GM18951 (cell line): Measurements from ENCODE around the gene TTLL4.
A peak's percentile ranks its signal among the peaks of the same experiment; 100 is the strongest.
"Not testable (repeated sequence)": the region's sequence is repeated elsewhere in the genome, so short reads cannot be mapped to it uniquely, and the experiment has no call there.

ENCODE experiments used
- POLR2A ChIP-seq: IDR thresholded peaks from 4 replicates; pipeline ENCODE4 v1.6.1; 2011; ENCODE audit warnings: mild to moderate bottlenecking; ENCODE audit not compliant: insufficient read length, insufficient read depth; ENCODE audit errors: extremely low read depth
- in situ Hi-C: fragments of 300-500 bp; cut with MboI; formaldehyde crosslinking; loops from one replicate; pipeline ENCODE4 v1.12.0; 2022; ENCODE audit warnings: low sequenced_read_pairs, mixed read lengths, inconsistent platforms; ENCODE audit not compliant: unreplicated experiment

TTLL4 gene

GRCh38 chr2:218710687-218711549, at the start of gene TTLL4:
Gene TTLL4, plus strand, starts transcription at chr2:218710835. Its CDS starts 26,842 bp downstream, at chr2:218737677.
- in situ Hi-C loops = no loop called here
- peak; percentile 82 for TF ChIP-seq POLR2A

- in situ Hi-C loops = no loop called here
- TF ChIP-seq POLR2A = no peak
Observed at GRCh38 chr2:218662377-218662776, 48.3 kb upstream of the TTLL4 start.

- TF ChIP-seq POLR2A = no peak
- in situ Hi-C loops = no loop called here
Observed at GRCh38 chr2:218662827-218663226, 47.8 kb upstream of the TTLL4 start.

- in situ Hi-C loops = no loop called here
- no peak for TF ChIP-seq POLR2A
Observed at GRCh38 chr2:218663901-218664300, 46.7 kb upstream of the TTLL4 start.

- no peak for TF ChIP-seq POLR2A
- in situ Hi-C loops = no loop called here
Observed at GRCh38 chr2:218664653-218665052, 46.0 kb upstream of the TTLL4 start.

- no peak for TF ChIP-seq POLR2A
- in situ Hi-C loops = no loop called here
Observed at GRCh38 chr2:218671097-218671653, 39.5 kb upstream of the TTLL4 start.

- in situ Hi-C loops = no loop called here
- peak; percentile 84 for TF ChIP-seq POLR2A
Observed at GRCh38 chr2:218671654-218672566, 38.7 kb upstream of the TTLL4 start, which contains the start of the genes RNF25 and STK36. Gene RNF25, minus strand, starts transcription at chr2:218672002. Its CDS starts 32 bp downstream, at chr2:218671970. Gene STK36, plus strand, starts transcription at chr2:218672086. Its CDS starts 744 bp downstream, at chr2:218672830.

- in situ Hi-C loops = no loop called here
- TF ChIP-seq POLR2A = no peak
Observed at GRCh38 chr2:218679119-218679518, 31.5 kb upstream of the TTLL4 start.

- TF ChIP-seq POLR2A = no peak
- in situ Hi-C loops = no loop called here
Observed at GRCh38 chr2:218680061-218680460, 30.6 kb upstream of the TTLL4 start.

GRCh38 chr2:218687400-218688060, 23.1 kb upstream of the TTLL4 start:
- in situ Hi-C loops = not testable (repeated sequence)

GRCh38 chr2:218691234-218691633, 19.4 kb upstream of the TTLL4 start:
- in situ Hi-C loops = no loop called here
- no peak for TF ChIP-seq POLR2A

- in situ Hi-C loops = no loop called here
- TF ChIP-seq POLR2A = no peak
Observed at GRCh38 chr2:218694405-218695145, 16.1 kb upstream of the TTLL4 start.
